Activated CD8-positive, alpha-beta T cell treated with anti-CD3 and anti-CD28 coated beads for 36 hours (primary cell): Measurements from ENCODE around the gene HEXD. TPM values are rescaled to one million over a fixed set of nuclear protein-coding genes. Genes with fewer than 3 reads are reported as not detected.
"Not testable (repeated sequence)": the region's sequence is repeated elsewhere in the genome, so short reads cannot be mapped to it uniquely, and the experiment has no call there.

Experiments used
- ATAC-seq: fragments of 200-7000 bp; cut with Tn5 transposase; one replicate; pipeline ENCODE4 v1.10.0; 2021; ENCODE audit warnings: mild to moderate bottlenecking, moderate library complexity
- CTCF ChIA-PET: fragments of 350-600 bp; sonication (Branson Sonifier 250); formaldehyde crosslinking; loops from one replicate; lab custom pipeline; 2021; ENCODE audit warnings: antibody characterized with exemption; lab: Charles Lee
- POLR2A ChIA-PET: fragments of 350-600 bp; sonication (Branson Sonifier 250); formaldehyde crosslinking; loops from one replicate; lab custom pipeline; 2021; ENCODE audit warnings: antibody characterized with exemption; lab: Charles Lee
- DNase-seq: peaks from one replicate; pipeline ENCODE4 v3.0.0-alpha.2; 2020
- H3K27ac Mint-ChIP-seq: one replicate; pipeline ENCODE4 v1.8.0; 2021; ENCODE audit warnings: mild to moderate bottlenecking, mixed read lengths
- H3K27me3 Mint-ChIP-seq: one replicate; pipeline ENCODE4 v1.8.0; 2021; ENCODE audit warnings: mixed read lengths
- H3K36me3 Mint-ChIP-seq: one replicate; pipeline ENCODE4 v1.8.0; 2021; ENCODE audit warnings: low read depth, mixed read lengths
- H3K4me1 Mint-ChIP-seq: one replicate; pipeline ENCODE4 v1.8.0; 2021; ENCODE audit warnings: low read depth, mixed read lengths
- H3K4me3 Mint-ChIP-seq: one replicate; pipeline ENCODE4 v1.8.0; 2021; ENCODE audit warnings: mild to moderate bottlenecking, moderate library complexity, mixed read lengths
- H3K9me3 Mint-ChIP-seq: one replicate; pipeline ENCODE4 v1.8.0; 2021; ENCODE audit warnings: mixed read lengths
- intact Hi-C: fragments of 100-400 bp; cut with micrococcal nuclease; formaldehyde crosslinking; loops from one replicate; pipeline ENCODE4 v1.10.0; 2022
- total RNA-seq, 2 experiments: library from RNA; stranded (reverse); gene quantifications; one replicate each; pipeline ENCODE4 v1.2.3, GENCODE V29; 2021
- TF ChIP-seq, protein P1 (sequence below): fragments of 200-600 bp; IDR thresholded peaks from one replicate; pipeline ENCODE4 v1.8.0; 2022; ENCODE audit warnings: antibody characterized with exemption, mild to moderate bottlenecking

The HEXD gene
- total RNA-seq, 2 experiments from 2014 or later, result 21.8 to 21.9 TPM

DNA sequence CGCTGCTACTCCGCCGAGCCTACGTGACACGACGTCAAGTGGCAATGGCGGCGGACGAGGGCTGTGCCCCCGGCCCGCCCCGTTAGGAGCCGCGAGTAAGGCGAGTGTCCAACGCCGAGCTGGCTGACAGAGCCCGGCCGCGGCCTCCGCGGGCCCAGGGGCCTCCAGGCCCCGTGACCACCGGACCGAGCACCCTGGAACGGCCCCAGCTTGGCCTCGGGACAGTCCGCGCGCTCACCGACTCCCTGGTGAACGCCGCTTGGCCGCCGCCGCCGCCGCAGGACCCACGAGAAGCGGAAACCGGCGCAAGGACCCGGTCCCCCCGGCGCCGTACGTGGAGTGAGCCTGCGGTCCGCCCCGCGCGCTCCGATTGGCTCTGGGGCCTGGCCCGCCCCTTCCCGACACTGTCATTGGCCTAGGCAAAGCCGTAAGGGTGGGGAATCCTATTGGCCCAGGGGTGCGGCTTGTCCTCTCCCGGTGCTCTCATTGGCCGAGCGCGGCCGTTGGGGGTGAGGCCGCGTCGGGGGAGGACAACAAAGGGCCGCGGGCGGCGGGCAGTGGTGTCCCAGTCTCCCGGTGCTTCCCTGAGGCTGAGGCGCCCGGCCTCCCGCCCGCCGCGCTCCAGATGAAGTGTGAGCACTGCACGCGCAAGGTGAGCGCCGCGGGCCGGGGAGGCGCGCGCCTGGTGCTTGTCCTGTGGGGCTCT, 40.2 kb downstream of the HEXD start, which contains the start of gene NARF:
NARF (plus strand) TSS at position 563 of the 706 bp plus-strand sequence; CDS start at position 626, 63 bp downstream.
- TF ChIP-seq, protein P1, sequence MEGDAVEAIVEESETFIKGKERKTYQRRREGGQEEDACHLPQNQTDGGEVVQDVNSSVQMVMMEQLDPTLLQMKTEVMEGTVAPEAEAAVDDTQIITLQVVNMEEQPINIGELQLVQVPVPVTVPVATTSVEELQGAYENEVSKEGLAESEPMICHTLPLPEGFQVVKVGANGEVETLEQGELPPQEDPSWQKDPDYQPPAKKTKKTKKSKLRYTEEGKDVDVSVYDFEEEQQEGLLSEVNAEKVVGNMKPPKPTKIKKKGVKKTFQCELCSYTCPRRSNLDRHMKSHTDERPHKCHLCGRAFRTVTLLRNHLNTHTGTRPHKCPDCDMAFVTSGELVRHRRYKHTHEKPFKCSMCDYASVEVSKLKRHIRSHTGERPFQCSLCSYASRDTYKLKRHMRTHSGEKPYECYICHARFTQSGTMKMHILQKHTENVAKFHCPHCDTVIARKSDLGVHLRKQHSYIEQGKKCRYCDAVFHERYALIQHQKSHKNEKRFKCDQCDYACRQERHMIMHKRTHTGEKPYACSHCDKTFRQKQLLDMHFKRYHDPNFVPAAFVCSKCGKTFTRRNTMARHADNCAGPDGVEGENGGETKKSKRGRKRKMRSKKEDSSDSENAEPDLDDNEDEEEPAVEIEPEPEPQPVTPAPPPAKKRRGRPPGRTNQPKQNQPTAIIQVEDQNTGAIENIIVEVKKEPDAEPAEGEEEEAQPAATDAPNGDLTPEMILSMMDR, result no peak
- ATAC-seq, result peak; percentile 98

DNA sequence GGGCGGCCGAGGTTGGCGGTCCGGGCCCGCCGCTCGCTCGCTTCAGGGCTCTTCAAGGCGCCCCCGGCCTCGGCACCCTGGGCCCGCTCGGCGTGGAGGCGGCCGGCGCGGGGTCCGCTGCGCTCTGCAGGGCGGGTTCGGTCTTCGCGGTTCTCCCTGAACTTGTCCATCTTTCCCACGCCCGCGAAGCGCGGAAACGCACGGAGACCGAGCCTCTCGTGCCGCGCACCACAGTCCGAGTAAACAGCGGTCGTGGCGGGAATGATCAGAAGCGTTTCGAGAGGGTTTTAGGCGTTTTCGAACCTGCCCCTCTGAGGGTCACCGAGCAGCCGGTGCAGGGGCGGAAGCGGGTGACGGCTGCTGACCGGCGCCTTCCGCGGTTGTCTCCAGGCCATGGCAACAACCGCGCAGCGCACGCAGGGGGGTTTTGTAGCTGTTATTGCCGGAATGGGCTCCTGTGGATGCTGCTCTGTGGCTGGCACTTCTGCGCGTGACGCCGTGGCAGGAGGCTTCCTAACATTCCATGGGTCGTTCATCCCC, 40.8 kb downstream of the HEXD start:
- DNase-seq (peak; percentile 45), ATAC-seq (no peak)
- peak overlapping the region; percentile 78 for H3K27ac Mint-ChIP-seq
- peaks cover 17% of the 10 kb centered on the region for H3K4me1 Mint-ChIP-seq
- ChIA-PET CTCF (no interaction called here), POLR2A (interaction anchor here (3.2 kb wide), 1 partner anchor 10 kb away, joined by 27 read pairs; no protein-coding TSS in a partner anchor)
- no peaks in the 10 kb centered on the region for H3K27me3 Mint-ChIP-seq
- intact Hi-C loops, result no loop called here
- peaks cover 14% of the 10 kb centered on the region for H3K36me3 Mint-ChIP-seq
- H3K4me3 Mint-ChIP-seq, result peak overlapping the region; percentile 79
- TF ChIP-seq, protein P1, result no peak
- H3K9me3 Mint-ChIP-seq, result no peaks in the 10 kb centered on the region

More for the DNA sequence above, 40.2 kb downstream of the HEXD start, which contains the start of gene NARF:
- H3K9me3 Mint-ChIP-seq, result no peaks in the 10 kb centered on the region
- CTCF ChIA-PET, result no interaction called here
- H3K4me3 Mint-ChIP-seq, result peak within 1 kb of the TSS; percentile 79
- DNase-seq, result peak; percentile 97
- H3K36me3 Mint-ChIP-seq, result peaks cover 7% of the 10 kb centered on the region
- peak within 1 kb of the TSS; percentile 95 for H3K27ac Mint-ChIP-seq
- no peaks in the 10 kb centered on the region for H3K27me3 Mint-ChIP-seq
- peaks cover 17% of the 10 kb centered on the region for H3K4me1 Mint-ChIP-seq
- intact Hi-C loops, result no loop called here
- POLR2A ChIA-PET, result interaction anchor here (0.7 to 3.2 kb wide), 8 partner anchors 9 to 258 kb away, joined by 3 to 27 read pairs (median 4); partner anchors contain the start of genes FN3KRP and FOXK2

DNA sequence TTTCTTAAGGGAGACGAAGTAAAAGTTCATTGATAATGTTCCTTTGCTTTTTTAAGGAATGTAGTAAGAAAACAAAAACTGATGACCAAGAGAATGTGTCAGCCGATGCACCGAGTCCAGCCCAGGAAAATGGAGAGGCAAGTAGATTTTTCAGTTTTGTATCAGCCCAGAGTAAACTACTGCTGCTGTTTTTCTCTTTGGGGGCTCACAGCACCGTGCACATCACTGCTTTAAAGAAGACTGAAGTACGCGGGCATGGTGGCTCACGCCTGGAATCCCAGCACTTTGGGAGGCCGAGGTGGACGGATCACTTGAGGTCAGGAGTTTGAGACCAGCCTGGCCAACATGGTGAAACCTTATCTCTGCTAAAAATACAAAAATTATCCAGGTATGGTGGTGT, 41.8 kb downstream of the HEXD start:
- H3K27ac Mint-ChIP-seq, ATAC-seq, CTCF ChIA-PET, DNase-seq, H3K27me3 Mint-ChIP-seq, H3K9me3 Mint-ChIP-seq, intact Hi-C loops: not testable (repeated sequence)
- POLR2A ChIA-PET, result interaction anchor here (1.1 to 3.2 kb wide), 3 partner anchors 11 to 231 kb away, joined by 3 to 27 read pairs (median 4); no protein-coding TSS in a partner anchor
- Mint-ChIP-seq H3K4me3 (peak overlapping the region; percentile 3), H3K36me3 (peaks cover 20% of the 10 kb centered on the region), H3K4me1 (peaks cover 20% of the 10 kb centered on the region)

DNA sequence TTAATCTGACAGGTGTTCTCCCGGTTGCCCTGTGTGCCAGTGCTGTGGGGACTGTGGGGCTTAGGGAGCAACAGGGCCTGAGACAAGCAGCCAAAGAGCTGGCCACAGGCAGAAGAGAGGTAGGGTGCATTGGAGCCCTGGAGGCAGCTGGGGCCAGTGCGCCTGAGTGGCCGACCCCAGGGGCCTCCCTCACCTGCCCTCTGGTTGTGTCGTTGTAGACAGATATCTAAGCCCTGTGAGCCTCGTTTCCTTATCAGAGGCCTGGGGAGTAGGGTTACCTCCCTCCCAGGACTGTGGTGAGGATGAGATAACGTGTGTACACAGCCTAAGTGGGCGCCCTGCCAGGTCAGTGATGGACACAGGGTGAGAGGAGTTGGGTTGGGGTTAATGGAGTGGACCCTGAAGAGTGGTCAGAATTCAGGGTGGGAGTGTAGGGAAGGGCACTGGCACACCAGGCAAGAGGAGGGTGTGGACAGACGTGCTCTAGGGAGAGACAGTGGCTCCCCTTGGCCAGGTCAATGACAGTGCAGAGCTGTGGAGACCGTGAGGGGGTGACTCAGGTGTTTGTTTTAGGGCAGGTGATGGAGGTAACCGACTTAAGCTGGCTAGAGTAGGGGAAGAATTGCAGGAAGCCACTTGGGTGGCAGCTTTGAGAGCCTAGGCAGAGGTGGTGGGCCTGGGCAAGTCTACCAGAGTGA, 43.8 kb downstream of the HEXD start:
- Mint-ChIP-seq H3K27me3 (no peaks in the 10 kb centered on the region), H3K4me1 (peaks cover 17% of the 10 kb centered on the region), H3K9me3 (no peaks in the 10 kb centered on the region), H3K27ac (no peak overlapping the region), H3K4me3 (no peak overlapping the region), H3K36me3 (peaks cover 27% of the 10 kb centered on the region)
- TF ChIP-seq, protein P1, result no peak
- POLR2A ChIA-PET, result interaction anchor here (1.0 kb wide), 2 partner anchors 13 to 23 kb away, joined by 3 to 4 read pairs; no protein-coding TSS in a partner anchor
- ATAC-seq (no peak), DNase-seq (no peak)
- intact Hi-C loops, result no loop called here
- CTCF ChIA-PET, result interaction anchor here (1.3 to 1.6 kb wide), 2 partner anchors 92 to 162 kb away, joined by 3 to 5 read pairs; no protein-coding TSS in a partner anchor

DNA sequence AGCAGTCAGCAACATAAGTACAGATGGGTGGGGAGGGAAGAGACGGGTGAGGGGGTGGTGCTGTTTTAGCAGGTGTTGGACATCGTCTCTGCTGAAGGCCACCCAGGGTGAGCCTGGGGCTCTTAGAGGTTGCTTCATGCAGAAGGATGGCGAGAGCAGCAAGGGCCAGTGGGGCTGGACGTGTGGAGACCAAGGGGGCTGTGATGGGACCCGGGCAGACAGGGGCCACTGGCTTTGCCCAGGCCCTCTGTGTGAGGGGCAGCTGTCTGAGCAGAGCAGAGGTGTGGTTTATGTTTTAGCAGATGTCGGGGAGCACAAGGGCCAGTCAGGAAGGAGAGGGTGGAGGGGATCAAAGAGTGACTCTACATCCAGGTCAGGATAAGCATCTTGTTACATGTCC, 45.2 kb downstream of the HEXD start:
- no peak for ATAC-seq
- peaks cover 29% of the 10 kb centered on the region for H3K36me3 Mint-ChIP-seq
- TF ChIP-seq, protein P1, result no peak
- H3K4me3 Mint-ChIP-seq, result no peak overlapping the region
- intact Hi-C loops, result no loop called here
- H3K27me3 Mint-ChIP-seq, result no peaks in the 10 kb centered on the region
- H3K27ac Mint-ChIP-seq, result peak overlapping the region; percentile 55
- CTCF ChIA-PET, result interaction anchor here (1.6 kb wide), 1 partner anchor 163 kb away, joined by 3 read pairs; no protein-coding TSS in a partner anchor
- POLR2A ChIA-PET, result no interaction called here
- DNase-seq, result no peak
- no peaks in the 10 kb centered on the region for H3K9me3 Mint-ChIP-seq
- H3K4me1 Mint-ChIP-seq, result peaks cover 8% of the 10 kb centered on the region
